GM18499 (cell line): Measurements from ENCODE around the gene UNC45B.
"Not testable (repeated sequence)": the region's sequence is repeated elsewhere in the genome, so short reads cannot be mapped to it uniquely, and the experiment has no call there.

Source experiments
- ATAC-seq: cut with Tn5 transposase; IDR thresholded peaks from one replicate; pipeline ENCODE4 v1.9.1; 2021; ENCODE audit warnings: moderate number of reproducible peaks; ENCODE audit not compliant: insufficient read depth, unreplicated experiment

The UNC45B gene

DNA sequence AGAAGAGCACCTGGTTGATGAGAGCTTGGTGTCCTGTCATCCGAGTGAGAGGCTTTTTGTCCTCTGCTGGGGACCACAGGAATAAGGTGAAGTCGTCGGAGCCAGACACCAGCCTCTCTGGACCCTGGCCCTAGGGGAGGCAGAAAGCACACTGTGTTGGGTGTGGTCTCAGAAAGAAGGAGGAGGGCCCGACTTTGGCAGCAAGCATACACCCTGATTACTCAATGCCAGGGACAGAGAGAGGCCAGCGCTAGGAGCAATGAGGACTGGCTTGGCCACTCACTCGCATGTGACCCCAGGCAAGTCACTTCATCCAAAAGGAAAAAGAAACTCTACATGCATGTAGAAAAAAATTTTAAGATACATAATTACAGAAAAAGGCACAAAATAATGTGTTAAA lies 12.3 kb upstream of the UNC45B start:
- no peak for ATAC-seq

DNA sequence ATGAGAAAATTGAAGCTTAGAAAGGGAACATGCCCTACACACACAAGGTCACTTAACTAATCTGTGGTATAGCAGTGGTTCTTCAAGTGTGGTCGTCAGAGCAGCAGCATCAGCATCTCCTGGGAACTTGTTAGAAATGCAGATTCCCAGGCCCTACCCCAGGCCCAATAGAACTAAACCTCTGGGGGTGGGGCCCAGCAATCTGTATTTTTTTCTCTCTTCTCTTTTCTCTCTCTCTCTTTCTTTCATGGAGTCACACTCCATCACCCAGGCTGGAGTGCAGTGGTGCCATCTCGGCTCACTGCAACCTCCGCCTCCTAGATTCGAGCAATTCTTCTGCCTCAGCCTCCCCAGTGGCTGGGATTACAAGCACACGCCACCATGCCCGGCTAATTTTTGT lies 9.4 kb upstream of the UNC45B start:
- ATAC-seq = no peak

DNA sequence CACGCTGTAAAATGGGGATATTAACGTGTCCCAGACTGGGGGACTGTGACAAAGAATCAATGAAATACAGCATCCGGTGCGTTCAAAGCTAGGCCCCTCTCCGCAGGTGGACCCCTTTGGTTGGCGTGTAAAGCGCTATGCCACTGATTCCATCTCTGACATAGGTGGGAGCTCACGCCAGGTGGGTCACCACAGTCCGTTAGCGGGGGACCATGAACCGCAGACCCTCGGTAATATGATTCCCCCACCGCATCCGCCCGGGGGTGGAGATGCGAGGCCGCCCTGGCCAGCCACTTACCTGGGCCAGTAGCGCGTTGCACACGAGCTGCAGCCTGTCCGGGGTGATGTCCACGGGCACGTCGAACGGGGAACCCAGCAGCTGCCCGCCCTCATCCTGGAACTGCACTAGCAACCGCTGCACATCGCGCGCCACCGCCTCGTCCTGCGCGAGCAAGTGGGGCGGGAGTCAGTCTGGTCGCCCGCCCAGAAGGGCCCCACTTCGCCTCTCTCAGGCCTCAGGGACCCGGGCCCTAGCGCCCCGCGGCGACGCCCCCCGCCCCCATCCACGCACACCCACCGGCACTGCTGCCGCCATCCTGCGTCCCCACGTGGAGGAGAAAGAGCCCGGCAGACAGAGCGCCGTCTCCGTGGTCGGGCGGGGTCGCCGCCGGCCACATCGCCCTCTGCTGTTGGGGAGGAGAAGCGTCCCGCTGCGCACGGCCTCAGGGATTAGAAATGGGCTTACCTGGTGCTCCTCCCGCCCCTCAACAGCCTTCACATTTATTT lies 5.7 kb upstream of the UNC45B start, which contains the start of gene NLE1:
Gene NLE1 (minus strand): TSS at position 623 of the 786 bp plus-strand sequence. CDS start 28 bp downstream, at position 595.
- ATAC-seq = no peak

DNA sequence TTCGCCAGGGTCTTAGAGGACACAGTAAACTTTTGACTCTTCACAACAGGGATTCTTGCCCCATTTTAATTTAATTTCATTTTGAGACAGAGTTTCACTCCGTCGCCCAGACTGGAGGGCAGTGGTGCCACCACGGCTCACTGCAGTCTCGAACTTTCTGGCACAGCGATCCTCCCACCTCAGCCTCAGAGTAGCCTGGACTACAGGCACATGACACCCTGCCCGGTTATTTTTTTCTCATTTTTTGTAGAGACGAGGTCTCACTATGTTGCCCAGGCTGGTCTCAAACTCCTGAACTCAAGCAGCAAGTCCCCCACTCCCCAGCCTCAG lies 5.2 kb upstream of the UNC45B start:
- no peak for ATAC-seq

DNA sequence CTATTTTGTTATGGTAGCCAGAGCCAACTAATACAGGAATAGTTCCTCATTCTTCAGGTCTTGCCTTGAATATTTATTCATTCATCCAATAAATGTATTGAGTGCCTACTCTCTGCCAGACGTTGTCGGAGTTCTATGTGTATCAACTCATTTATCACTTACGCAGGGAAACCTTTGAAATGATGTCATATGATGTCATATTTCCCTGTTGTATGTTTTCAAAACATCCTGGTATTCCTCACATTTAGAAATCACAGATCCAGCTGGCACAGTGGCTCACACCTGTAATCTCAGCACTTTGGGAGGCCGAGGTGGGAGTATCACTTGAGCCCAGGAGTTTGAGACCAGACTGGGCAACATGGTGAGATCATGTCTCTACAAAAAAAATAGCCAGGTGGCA lies 2.8 kb upstream of the UNC45B start:
- ATAC-seq = no peak

DNA sequence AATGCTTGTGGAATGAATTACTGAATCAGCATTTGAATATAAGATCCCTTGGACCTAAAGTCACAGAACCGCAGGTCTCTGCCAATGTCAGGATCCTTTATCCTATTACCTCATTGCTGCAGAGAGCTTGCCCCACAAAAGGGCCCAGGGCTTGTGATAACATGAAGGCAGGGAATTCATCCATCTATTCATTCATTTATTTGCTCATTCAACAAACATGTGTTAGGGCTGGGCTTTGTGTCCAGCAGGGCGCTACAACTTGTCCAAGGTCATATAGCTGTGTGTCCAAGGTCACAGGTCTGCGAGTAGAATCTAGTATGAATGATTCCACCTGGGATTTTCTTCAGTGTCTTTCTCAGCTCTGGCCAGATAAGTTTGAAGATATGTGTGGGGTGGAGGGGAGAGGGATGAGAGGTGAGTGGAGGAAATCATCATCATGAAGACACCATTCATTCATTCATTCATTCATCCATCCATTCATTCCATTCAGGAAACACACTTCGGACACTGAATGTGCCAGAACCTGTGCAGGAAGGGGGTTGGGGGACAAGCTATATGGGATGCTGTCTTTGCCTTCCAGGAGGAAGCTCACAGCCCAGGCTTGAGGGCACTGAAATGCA lies 1.3 kb upstream of the UNC45B start:
- no peak for ATAC-seq

DNA sequence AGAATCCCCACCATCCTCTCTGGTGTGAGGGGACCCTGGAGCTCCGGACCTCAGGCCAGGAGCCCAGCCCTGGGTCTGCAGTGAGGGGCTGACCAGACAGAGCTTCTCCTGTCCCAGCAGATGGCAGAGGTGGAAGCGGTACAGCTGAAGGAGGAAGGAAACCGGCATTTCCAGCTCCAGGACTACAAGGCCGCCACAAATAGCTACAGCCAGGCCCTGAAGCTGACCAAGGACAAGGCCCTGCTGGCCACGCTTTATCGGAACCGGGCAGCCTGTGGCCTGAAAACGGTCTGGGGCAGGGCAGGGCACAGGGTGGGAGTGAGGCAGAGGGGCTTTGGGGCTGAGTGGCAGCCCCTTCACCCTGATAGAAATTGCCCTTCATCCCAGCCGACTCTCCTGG lies 527 bp downstream of the UNC45B start:
- ATAC-seq = no peak

DNA sequence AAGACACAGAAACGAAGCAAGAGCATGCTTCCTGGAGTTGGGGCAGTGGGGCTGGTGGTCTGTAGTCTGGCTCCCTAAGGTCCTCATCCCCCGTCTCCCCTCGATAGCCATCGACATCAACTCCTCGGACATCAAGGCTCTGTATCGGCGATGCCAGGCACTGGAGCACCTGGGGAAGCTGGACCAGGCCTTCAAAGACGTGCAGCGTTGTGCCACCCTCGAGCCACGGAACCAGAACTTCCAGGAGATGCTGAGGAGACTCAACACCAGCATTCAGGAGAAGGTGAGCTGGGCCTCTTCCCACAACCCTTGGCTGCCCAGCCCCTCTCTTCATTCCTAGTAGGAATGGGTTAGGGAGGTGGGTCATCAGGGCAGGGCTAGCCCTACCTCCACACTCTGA lies 2.3 kb downstream of the UNC45B start:
- ATAC-seq = no peak

DNA sequence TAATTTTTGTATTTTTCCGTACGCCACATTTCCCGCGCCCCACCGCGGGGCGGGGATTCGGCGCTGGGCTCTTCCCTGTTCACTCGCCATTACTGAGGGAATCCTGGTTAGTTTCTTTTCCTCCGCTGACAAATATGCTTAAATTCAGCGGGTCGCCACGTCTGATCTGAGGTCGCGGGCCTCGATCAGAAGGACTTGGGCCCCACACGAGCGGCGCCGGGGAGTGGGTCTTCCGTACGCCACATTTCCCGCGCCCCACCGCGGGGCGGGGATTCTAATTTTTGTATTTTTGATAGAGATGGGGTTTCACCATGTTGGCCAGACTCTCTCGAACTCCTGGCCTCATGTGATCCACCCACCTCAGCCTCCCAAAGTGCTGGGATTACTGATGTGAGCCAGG lies 3.5 kb downstream of the UNC45B start:
- ATAC-seq = not testable (repeated sequence)

DNA sequence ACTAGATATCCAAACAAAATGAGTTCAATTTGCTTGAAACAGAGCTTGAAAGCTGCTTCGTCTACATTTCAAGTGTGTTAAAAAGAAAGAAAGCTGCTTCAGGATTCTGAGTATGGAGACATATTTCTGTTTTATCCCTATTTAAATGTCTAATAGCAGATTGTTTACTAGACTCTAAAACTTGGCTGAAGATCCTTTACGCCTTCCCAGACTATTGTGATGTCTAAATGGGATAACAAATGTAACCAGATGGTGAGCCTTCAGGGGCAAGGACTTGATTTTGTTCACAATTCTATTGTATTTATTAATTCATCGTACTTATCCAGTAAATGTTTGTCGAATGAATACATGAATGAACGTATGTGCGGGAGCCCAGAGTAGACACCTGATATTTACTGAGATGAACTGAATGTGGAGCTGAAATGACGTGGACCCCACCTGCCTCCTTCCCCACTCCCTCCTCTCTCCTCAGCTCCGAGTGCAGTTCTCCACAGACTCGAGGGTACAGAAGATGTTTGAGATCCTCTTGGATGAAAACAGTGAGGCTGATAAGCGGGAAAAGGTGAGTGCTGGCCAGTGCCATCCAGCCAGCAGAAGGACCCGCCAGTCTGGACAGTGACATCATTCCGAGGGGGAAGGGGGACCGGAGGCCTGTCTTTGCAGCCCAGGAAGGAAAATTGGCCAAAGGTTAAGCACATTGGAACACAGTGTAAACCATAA lies 5.0 kb downstream of the UNC45B start:
- no peak for ATAC-seq

DNA sequence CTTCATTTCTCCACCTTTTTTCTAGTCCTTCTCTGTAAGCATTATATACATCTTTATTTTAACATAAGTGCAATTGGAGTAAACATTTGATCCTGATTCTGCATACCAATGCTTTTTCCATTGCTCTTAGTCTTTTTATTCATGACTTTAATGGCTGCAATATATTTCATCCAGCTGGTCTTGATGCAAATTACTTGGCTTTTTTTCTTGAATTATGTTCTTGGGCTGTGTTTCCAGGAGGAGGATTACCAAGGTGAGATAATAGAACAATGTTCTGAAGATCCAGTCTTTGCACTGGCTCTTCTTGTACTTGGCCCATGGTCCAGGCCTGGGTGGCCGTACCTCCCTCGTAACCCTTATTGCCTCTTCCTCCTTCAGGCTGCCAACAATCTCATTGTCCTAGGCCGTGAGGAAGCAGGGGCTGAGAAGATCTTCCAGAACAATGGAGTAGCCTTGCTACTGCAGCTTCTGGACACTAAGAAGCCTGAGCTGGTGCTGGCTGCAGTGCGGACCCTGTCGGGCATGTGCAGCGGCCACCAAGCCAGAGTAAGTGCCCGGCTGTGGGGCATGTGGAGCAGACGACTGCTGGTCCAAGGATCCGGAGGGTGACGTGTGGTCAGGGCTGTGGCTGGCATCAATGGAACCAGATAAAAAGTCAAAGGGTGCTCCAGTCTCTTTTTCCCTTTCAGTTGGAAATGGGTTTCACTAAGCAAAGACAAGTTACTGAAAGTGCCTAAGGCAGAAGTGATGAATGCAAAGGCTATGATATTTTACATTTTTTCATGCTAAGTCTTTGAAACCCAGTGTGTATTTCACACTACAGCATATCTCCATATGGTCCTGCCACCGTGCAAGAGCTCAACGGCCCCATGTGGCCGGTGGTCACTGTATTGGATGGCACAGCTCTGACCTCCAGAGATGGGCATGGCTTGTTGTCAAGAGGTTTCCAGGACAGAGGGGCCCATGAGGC lies 6.9 kb downstream of the UNC45B start:
- ATAC-seq = no peak

DNA sequence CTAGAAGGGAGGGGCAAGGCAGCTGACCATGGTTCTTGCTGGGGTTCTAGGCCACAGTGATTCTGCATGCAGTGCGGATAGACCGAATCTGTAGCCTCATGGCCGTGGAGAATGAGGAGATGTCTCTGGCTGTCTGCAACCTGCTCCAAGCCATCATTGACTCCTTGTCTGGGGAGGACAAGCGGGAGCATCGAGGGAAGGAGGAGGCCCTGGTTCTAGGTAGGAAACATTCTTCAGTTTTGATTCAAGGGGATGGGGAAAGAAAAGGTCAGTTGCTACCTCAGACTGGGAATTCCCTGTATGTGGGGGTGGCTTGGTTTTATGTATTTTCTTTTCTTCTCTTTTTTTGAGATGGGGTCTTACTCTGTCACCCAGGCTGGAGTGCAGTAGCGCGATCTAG lies 7.6 kb downstream of the UNC45B start:
- no peak for ATAC-seq

DNA sequence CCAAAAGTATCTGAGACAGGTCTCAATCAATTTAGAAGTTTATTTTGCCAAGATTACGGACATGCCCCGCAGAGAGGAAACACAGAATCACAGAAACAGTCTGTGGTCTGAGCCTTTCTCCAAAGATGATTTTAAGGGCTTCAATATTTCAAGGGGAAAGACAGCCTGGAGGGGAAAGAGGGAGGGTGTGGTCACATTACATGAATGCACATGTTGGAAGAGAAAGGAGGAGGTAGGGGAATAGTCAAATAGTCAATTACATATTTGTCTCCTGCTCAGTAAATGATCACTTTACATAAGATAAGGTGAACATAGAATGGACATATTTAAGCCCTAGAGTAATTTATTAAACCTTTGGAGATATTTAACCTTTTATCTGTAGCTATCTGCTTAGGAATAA lies 12.3 kb downstream of the UNC45B start:
- ATAC-seq = no peak

DNA sequence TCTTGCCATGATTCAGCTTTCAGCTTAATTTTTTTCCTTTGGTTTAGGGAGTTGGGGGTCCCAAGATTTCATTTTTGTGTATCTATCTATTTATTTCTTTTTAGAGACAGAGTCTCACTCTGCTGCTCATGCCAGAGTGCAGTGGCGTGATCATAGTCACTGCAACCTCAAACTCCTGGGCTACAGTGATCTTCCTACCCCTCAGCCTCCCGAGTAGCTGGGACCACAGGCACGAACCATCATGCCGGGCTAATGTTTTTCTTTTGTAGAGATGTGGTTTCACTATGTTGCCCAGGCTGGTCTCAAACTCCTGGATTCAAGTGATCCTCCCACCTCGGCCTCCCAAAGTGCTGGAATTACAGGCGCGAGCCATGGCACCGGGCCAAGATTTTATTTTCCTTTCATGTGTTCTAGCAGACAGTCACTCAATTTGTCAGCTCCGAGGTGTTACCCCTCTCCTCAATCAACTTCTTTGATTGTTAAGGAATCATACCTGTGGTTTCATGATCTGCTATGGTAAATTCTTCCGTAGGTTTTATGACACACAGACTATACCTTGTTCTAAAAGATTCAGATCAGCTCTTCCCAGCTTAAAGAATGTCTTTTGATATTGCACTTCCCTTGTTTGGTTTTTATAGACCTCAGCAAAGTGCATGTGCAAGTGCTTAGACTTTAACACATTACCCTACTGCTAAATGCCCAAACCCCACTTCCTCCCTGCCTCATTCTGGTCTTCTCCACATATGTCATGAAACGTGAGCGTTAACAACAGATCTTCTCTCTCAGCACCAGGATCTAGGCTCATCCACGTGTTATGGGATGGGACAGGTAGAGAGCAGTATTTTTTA lies 13.0 kb downstream of the UNC45B start:
- no peak for ATAC-seq

DNA sequence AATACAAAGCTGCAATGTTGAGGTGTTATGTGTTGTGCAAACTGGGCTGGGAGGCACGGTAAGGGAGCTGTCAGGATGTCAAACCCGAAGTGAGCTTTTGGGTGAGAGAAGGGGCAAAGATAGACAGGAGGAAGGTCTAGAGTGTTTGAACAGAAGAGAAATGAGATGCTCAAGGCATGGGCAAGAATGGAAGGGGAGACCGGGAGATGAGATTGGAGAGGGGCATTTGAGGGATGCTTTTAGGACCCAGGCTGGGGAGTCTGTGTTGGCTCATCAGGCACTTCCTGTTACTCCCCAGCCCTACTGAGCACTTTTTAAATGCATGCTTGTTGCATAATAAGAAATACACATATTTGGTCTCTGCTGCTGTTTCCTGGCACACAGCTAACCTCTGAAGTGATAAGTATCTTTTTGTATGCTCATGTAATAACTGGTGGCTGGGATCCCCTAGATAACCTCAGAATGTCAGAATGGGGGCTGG lies 13.7 kb downstream of the UNC45B start:
- ATAC-seq = no peak

DNA sequence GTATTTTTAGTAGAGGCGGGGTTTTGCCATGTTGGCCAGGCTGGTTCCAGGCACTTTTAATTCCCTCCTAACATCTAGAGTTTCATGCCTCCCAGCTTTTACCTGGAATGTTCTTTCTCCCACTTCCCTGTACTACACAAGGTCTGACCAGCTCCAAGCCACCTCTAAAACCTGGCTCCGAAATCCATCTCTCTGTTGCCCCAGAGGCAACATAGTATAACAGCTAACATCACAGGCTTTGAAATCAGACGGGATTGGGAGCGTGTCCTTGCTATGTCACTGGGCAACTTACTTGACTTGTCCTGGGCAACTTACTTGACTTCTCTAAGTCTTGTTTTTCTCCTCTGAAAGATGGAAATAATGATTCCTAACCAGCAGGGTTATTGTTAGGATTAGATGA lies 15.1 kb downstream of the UNC45B start:
- no peak for ATAC-seq

DNA sequence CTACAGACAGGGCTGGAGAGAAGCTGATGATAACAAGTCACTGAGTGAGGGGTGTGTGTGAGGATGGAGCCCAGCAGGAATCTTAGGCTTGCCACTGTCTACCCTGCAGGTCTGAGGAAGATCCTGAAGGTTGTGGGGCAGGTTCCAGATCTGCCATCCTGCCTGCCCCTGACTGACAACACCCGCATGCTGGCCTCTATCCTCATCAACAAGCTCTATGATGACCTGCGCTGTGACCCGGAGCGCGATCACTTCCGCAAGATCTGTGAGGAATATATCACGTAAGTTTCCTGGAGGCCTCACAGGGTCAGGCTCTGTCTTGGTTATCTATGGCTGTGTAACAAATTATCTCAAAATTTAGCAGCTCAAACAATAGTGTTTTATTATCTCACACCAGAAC lies 16.3 kb downstream of the UNC45B start:
- ATAC-seq = no peak

DNA sequence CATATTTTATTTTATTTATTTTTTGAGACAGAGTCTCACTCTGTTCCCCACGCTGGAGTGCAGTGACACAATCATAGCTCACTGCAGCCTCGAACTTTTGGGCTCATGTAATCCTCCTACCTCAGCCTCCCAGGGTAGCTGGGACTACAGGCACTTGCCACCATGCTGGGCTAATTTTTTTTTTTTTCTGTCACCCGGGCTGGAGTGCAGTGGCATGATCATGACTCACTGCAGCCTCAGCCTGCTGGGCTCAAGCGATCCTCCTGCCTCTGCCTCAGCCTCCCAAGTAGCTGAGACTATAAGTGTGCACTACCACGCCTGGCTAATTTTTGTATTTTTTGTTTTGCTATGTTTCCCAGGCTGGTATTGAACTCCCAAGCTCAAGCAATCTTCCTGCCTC lies 17.1 kb downstream of the UNC45B start:
- ATAC-seq = no peak

DNA sequence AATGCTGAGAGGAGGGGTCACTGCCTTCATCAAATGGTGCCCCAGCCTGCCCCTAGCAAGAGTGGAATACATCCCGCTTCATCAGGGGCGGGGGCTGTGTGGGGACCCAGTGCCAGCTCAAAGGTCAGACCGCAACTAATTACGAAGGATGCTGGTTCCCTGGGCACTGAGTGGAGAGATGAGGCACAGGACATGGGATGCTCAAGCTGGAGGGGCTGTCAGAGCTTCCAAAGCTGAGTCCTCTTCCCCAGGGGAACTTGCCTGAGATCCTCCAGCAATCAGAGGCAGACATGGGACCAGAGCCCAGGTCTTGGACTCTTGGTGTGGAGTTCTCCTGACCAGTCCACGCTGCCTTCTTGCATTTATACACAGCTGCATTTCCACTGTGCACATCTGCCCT lies 18.9 kb downstream of the UNC45B start:
- ATAC-seq = no peak
